A549 treated with AZD2906 at 1 μM for 4 hours (cell line): ENCODE measurements around the gene SPATA12. TPM values are rescaled to one million over a fixed set of nuclear protein-coding genes. Genes with fewer than 3 reads are reported as not detected.

Experiments
- total RNA-seq: library from RNA; stranded (reverse); fragments of 200-300 nt; extraction: Qiagen RNA extraction; gene quantifications from 5 replicates; pipeline ENCODE4 v1.2.3, GENCODE V29; 2022

The SPATA12 gene, protein sequence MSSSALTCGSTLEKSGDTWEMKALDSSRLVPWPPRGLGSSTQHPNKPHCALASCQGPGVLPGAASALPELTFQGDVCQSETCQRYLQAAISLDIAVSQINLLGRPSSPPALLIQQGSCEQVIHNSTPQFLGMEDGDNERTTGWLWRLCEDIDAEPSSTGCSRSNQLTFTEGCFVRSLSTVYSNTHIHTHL
- total RNA-seq, result 0.29 to 0.55 TPM (median 0.39 TPM) in 5 replicates

GRCh38 chr3:57060089-57060821, at the start of gene SPATA12:
Gene SPATA12, plus strand, starts transcription at chr3:57060664. Its CDS starts 13,031 bp downstream, at chr3:57073695.

Other genes starting within 250 kb of the SPATA12 start
- gene IL17RD, start 104.7 kb downstream of the SPATA12 start, total RNA-seq, result 0.56 to 1.2 TPM (median 0.97 TPM) in 5 replicates
- 0.24 to 0.48 TPM (median 0.40 TPM) in 4 of 5 replicates, not detected in the other for gene HESX1, start 139.3 kb downstream of the SPATA12 start, total RNA-seq
- 12.8 to 17.8 TPM (median 15.9 TPM) in 5 replicates for gene APPL1, start 167.1 kb downstream of the SPATA12 start, total RNA-seq
- gene ASB14, start 232.0 kb downstream of the SPATA12 start, total RNA-seq, result not detected in 5 replicates